Measurements from ENCODE around the gene KIF26B. TPM values are rescaled to one million over a fixed set of nuclear protein-coding genes. Genes with fewer than 3 reads are reported as not detected.

KIF26B gene
- total and polyA plus RNA-seq, 2 experiments from 2014 or later = 2.5 to 8.0 TPM

- H3K4me1 ChIP-seq (ENCODE audit: insufficient read depth) = peaks cover 23% of the 10 kb centered on the region
- no peak overlapping the region for H3K27ac ChIP-seq
- H3K9me2 ChIP-seq (ENCODE audit: insufficient read depth) = no peaks in the 10 kb centered on the region
- no peaks in the 10 kb centered on the region for H3K9me3 ChIP-seq (ENCODE audit: low read depth)
- no peak overlapping the region for H3K4me3 ChIP-seq
- H4K20me1 ChIP-seq (ENCODE audit: insufficient read depth) = no peaks in the 10 kb centered on the region
- no peak overlapping the region for H3K4me2 ChIP-seq (ENCODE audit: unreplicated experiment)
- H3K79me2 ChIP-seq (ENCODE audit: insufficient read depth) = no peaks in the 10 kb centered on the region
- 51 to 59% methylated on average over 4 of the region's 4 CpGs for WGBS, 2 experiments (ENCODE audit: low coverage in 1 of 2, low lambda C conversion rate in 2 of 2, missing lambda C conversion rate in 2 of 2)
- no peak overlapping the region for H3K9ac ChIP-seq
- H3F3A ChIP-seq (ENCODE audit: insufficient read depth) = peaks cover 15% of the 10 kb centered on the region
- H3K36me3 ChIP-seq (ENCODE audit: low read depth) = no peaks in the 10 kb centered on the region
- TF ChIP-seq EZH2phosphoT487 (IDR thresholded peaks at IDR 0.05; ENCODE audit: insufficient read depth, low read depth) (no peak), EZH2 (IDR thresholded peaks at IDR 0.05; ENCODE audit: insufficient read depth, poor library complexity, severe bottlenecking) (no peak)
- peak overlapping the region; percentile 69 for H2AFZ ChIP-seq
- in situ Hi-C loops (cut with MboI) = no loop called here
- H3K27me3 ChIP-seq (replicated peaks; ENCODE audit: insufficient read depth) = no peaks in the 10 kb centered on the region
- DNase-seq = no peak
These were observed 45.4 kb downstream of the KIF26B start for GRCh38 chr1:245200146-245200545.

DNA sequence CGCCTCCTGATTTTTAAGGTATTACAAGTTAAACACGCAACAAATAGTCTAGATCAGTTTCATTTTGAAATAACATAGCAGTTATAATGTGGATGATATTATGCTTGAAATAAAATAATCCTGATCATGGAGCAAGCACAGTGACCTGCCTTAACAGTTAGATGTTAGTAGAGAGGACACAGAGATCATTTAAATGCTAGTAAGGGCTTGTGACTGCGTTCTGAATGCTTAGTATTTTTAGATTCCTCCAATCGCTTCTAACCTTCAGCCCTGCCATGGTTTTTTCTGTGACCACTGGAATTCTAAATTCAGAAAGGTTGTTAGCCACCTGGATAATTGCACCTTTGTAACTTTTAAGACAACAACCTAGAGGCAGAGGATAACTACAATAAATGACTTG, 46.4 kb downstream of the KIF26B start:
- H3K9me3 ChIP-seq (ENCODE audit: low read depth) = no peaks in the 10 kb centered on the region
- H3K4me3 ChIP-seq = peak overlapping the region; percentile 43
- H3K36me3 ChIP-seq (ENCODE audit: low read depth) = no peaks in the 10 kb centered on the region
- peak overlapping the region; percentile 37 for H3K9ac ChIP-seq
- H2AFZ ChIP-seq = peak overlapping the region; percentile 69
- no peaks in the 10 kb centered on the region for H3K27me3 ChIP-seq (replicated peaks; ENCODE audit: insufficient read depth)
- TF ChIP-seq EZH2phosphoT487 (IDR thresholded peaks at IDR 0.05; ENCODE audit: insufficient read depth, low read depth) (no peak), EZH2 (IDR thresholded peaks at IDR 0.05; ENCODE audit: insufficient read depth, poor library complexity, severe bottlenecking) (no peak)
- H3K79me2 ChIP-seq (ENCODE audit: insufficient read depth) = no peaks in the 10 kb centered on the region
- 64% methylated on average over 4 of the region's 4 CpGs for WGBS, 2 experiments (ENCODE audit: low coverage in 1 of 2, low lambda C conversion rate in 2 of 2, missing lambda C conversion rate in 2 of 2)
- H3K4me2 ChIP-seq (ENCODE audit: unreplicated experiment) = peak overlapping the region; percentile 76
- H4K20me1 ChIP-seq (ENCODE audit: insufficient read depth) = no peaks in the 10 kb centered on the region
- DNase-seq = no peak
- H3F3A ChIP-seq (ENCODE audit: insufficient read depth) = peaks cover 15% of the 10 kb centered on the region
- H3K4me1 ChIP-seq (ENCODE audit: insufficient read depth) = peaks cover 23% of the 10 kb centered on the region
- no peak overlapping the region for H3K27ac ChIP-seq
- in situ Hi-C loops (cut with MboI) = no loop called here
- H3K9me2 ChIP-seq (ENCODE audit: insufficient read depth) = no peaks in the 10 kb centered on the region

GRCh38 chr1:245201827-245202226, 47.0 kb downstream of the KIF26B start:
- peak overlapping the region; percentile 43; the same call in 1 of the 2 replicates for H3K4me3 ChIP-seq
- TF ChIP-seq EZH2phosphoT487 (IDR thresholded peaks at IDR 0.05; ENCODE audit: insufficient read depth, low read depth) = no peak
- no peak for TF ChIP-seq EZH2 (IDR thresholded peaks at IDR 0.05; ENCODE audit: insufficient read depth, poor library complexity, severe bottlenecking)
- H3K79me2 ChIP-seq (ENCODE audit: insufficient read depth) = no peaks in the 10 kb centered on the region
- peaks cover 23% of the 10 kb centered on the region for H3K4me1 ChIP-seq (ENCODE audit: insufficient read depth)
- H3K36me3 ChIP-seq (ENCODE audit: low read depth) = 0 out of 2 replicates have a peak, but pooled peaks cover 3% of the 10 kb centered on the region
- no peaks in the 10 kb centered on the region for H3K27me3 ChIP-seq (replicated peaks; ENCODE audit: insufficient read depth)
- in situ Hi-C loops (cut with MboI) = no loop called here
- peaks cover 16% of the 10 kb centered on the region for H3F3A ChIP-seq (ENCODE audit: insufficient read depth)
- 28 to 30% methylated on average over 5 of the region's 5 CpGs for WGBS, 2 experiments (ENCODE audit: low coverage in 1 of 2, low lambda C conversion rate in 2 of 2, missing lambda C conversion rate in 2 of 2)
- H4K20me1 ChIP-seq (ENCODE audit: insufficient read depth) = no peaks in the 10 kb centered on the region
- no peaks in the 10 kb centered on the region for H3K9me2 ChIP-seq (ENCODE audit: insufficient read depth)
- H3K4me2 ChIP-seq (ENCODE audit: unreplicated experiment) = peak overlapping the region; percentile 76
- DNase-seq = peak; percentile 52
- H3K27ac ChIP-seq = no peak overlapping the region
- H2AFZ ChIP-seq = peak overlapping the region; percentile 69
- H3K9ac ChIP-seq = peak overlapping the region; percentile 37
- H3K9me3 ChIP-seq (ENCODE audit: low read depth) = peaks cover 1% of the 10 kb centered on the region

DNA sequence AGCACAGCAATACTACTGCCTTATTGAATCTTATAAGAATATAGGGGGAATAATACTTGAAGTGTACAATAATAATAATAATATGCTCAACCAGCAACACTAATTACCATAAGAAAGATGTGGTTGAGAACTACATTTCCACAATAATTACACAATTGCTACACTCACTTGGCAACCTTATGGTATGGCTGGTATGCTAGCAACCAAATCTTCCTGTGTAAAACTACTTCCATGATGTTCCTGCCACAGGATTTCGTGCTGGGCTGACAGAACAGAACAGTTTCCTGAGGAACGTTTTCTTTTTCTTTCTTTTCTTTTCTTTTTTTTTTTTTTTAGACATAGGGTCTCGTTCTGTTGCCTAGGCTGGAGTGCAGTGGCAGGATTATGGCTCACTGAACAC, 50.6 kb downstream of the KIF26B start:
- Histone ChIP-seq H3K9me3 (ENCODE audit: low read depth) (peaks cover 3% of the 10 kb centered on the region), H3K4me3 (no peak overlapping the region), H3K27ac (no peak overlapping the region), H2AFZ (no peak overlapping the region), H3F3A (ENCODE audit: insufficient read depth) (peaks cover 7% of the 10 kb centered on the region; the same call in 1 of the 2 replicates), H3K79me2 (ENCODE audit: insufficient read depth) (no peaks in the 10 kb centered on the region), H3K4me1 (ENCODE audit: insufficient read depth) (peaks cover 10% of the 10 kb centered on the region), H3K9me2 (ENCODE audit: insufficient read depth) (no peaks in the 10 kb centered on the region), H4K20me1 (ENCODE audit: insufficient read depth) (no peaks in the 10 kb centered on the region), H3K9ac (no peak overlapping the region), H3K27me3 (replicated peaks; ENCODE audit: insufficient read depth) (no peaks in the 10 kb centered on the region), H3K4me2 (ENCODE audit: unreplicated experiment) (no peak overlapping the region), H3K36me3 (ENCODE audit: low read depth) (0 out of 2 replicates have a peak, but pooled peaks cover 3% of the 10 kb centered on the region)
- TF ChIP-seq EZH2phosphoT487 (IDR thresholded peaks at IDR 0.05; ENCODE audit: insufficient read depth, low read depth) = no peak
- no peak for TF ChIP-seq EZH2 (IDR thresholded peaks at IDR 0.05; ENCODE audit: insufficient read depth, poor library complexity, severe bottlenecking)
- in situ Hi-C loops (cut with MboI) = no loop called here
- WGBS, 2 experiments (ENCODE audit: low coverage in 1 of 2, low lambda C conversion rate in 2 of 2, missing lambda C conversion rate in 2 of 2) = 12 to 15% methylated on average over 2 to 3 of the region's 3 CpGs
- DNase-seq = peak; percentile 33

Data from GM23248 (cell line).